HEK293T (cell line): ENCODE measurements around the gene PNMA8A.
A peak's percentile ranks its signal among the peaks of the same experiment; 100 is the strongest.

Experiments
- CTCF ChIA-PET: fragments of 350-600 bp; formaldehyde crosslinking; extraction: SDS; loops from one replicate; lab custom pipeline; 2021; ENCODE audit warnings: antibody characterized with exemption, inconsistent platforms; lab: Yijun Ruan, JAX
- POLR2A ChIA-PET: fragments of 350-600 bp; formaldehyde crosslinking; extraction: SDS; loops from one replicate; lab custom pipeline; 2020; ENCODE audit warnings: antibody characterized with exemption, inconsistent platforms; lab: Yijun Ruan, JAX
- DNase-seq: peaks from one replicate; pipeline ENCODE4 v3.0.0; 2012; ENCODE audit warnings: mixed read lengths; ENCODE audit errors: extremely low spot score
- ARNT ChIP-seq: fragments of 450-650 bp; IDR thresholded peaks from 2 replicates; pipeline ENCODE4 v1.6.1; 2017; ENCODE audit warnings: mild to moderate bottlenecking
- BHLHE40 ChIP-seq: fragments of 450-650 bp; IDR thresholded peaks from 2 replicates; pipeline ENCODE4 v1.6.1; 2016; ENCODE audit warnings: mild to moderate bottlenecking, moderate library complexity, borderline replicate concordance
- CTBP1 ChIP-seq: fragments of 450-650 bp; IDR thresholded peaks from 2 replicates; pipeline ENCODE4 v1.6.1; 2016; ENCODE audit warnings: borderline replicate concordance
- ELF4 ChIP-seq: fragments of 450-650 bp; IDR thresholded peaks from 2 replicates; pipeline ENCODE4 v1.6.1; 2017; ENCODE audit warnings: antibody characterized with exemption
- FOXA1 ChIP-seq: fragments of 450-650 bp; IDR thresholded peaks from 2 replicates; pipeline ENCODE4 v1.6.1; 2016; ENCODE audit warnings: mild to moderate bottlenecking
- FOXK2 ChIP-seq: fragments of 450-650 bp; IDR thresholded peaks from 2 replicates; pipeline ENCODE4 v1.6.1; 2016; ENCODE audit warnings: mild to moderate bottlenecking
- FOXM1 ChIP-seq: fragments of 450-650 bp; IDR thresholded peaks from 2 replicates; pipeline ENCODE4 v1.6.1; 2017; ENCODE audit warnings: mild to moderate bottlenecking, borderline replicate concordance
- HDGF ChIP-seq: fragments of 450-650 bp; IDR thresholded peaks from 2 replicates; pipeline ENCODE4 v1.6.1; 2017; ENCODE audit warnings: antibody characterized with exemption, borderline replicate concordance
- L3MBTL2 ChIP-seq: fragments of 450-650 bp; conservative IDR thresholded peaks from 2 replicates; pipeline ENCODE4 v1.6.1; 2016; ENCODE audit warnings: mild to moderate bottlenecking
- LEF1 ChIP-seq: fragments of 450-650 bp; IDR thresholded peaks from 2 replicates; pipeline ENCODE4 v1.6.1; 2017; ENCODE audit warnings: mild to moderate bottlenecking, borderline replicate concordance
- NFRKB ChIP-seq: fragments of 450-650 bp; IDR thresholded peaks from 2 replicates; pipeline ENCODE4 v1.6.1; 2016; ENCODE audit warnings: mild to moderate bottlenecking, moderate library complexity
- SP1 ChIP-seq: fragments of 450-650 bp; IDR thresholded peaks from 2 replicates; pipeline ENCODE4 v1.6.1; 2017
- SUZ12 ChIP-seq: fragments of 450-650 bp; IDR thresholded peaks from 2 replicates; pipeline ENCODE4 v1.6.1; 2016; ENCODE audit warnings: mild to moderate bottlenecking
- TARDBP ChIP-seq: fragments of 450-650 bp; IDR thresholded peaks from 2 replicates; pipeline ENCODE4 v1.6.1; 2016
- ZNF384 ChIP-seq: fragments of 450-650 bp; IDR thresholded peaks from 2 replicates; pipeline ENCODE4 v1.6.1; 2016
- TF ChIP-seq, protein P1 (sequence below): fragments of 450-650 bp; IDR thresholded peaks from 2 replicates; pipeline ENCODE4 v1.6.1; 2016

The PNMA8A gene

DNA sequence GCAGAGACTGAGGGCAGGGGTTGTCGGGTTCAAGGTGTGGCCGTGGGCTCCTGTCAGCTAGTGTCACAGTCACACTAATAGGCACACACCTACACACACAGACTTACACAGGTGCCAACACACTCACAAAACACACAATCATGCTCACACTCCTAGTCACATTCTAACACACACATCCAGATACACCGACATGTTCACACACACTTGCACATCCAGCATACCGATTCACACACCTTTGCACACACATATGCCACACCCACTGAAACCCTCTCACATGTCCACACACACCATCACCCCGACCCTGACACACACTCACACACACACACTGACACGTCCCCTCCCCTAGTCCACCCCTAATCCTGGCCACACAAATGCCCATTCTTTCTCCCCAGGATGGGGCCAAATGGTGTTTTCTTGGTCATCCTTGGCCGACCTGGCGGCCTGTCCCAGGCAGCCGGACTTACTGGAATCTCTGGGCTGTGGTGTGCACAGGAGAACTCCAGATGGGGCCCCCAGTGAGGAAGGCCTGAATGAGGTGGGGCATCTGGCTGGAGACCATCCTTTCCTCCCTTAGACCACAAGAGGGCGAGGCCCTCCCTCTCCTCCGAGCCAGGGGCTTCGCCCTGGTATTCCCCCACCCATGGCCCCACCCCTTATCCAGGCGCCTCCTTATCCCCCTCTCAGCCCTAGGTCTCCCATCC, 43.4 kb upstream of the PNMA8A start:
- ChIA-PET POLR2A (no interaction called here), CTCF (no interaction called here)
- no peak for DNase-seq
- no peak for TF ChIP-seq HDGF
- TF ChIP-seq FOXA1: no peak
- TF ChIP-seq TARDBP: no peak
- no peak for TF ChIP-seq SUZ12

DNA sequence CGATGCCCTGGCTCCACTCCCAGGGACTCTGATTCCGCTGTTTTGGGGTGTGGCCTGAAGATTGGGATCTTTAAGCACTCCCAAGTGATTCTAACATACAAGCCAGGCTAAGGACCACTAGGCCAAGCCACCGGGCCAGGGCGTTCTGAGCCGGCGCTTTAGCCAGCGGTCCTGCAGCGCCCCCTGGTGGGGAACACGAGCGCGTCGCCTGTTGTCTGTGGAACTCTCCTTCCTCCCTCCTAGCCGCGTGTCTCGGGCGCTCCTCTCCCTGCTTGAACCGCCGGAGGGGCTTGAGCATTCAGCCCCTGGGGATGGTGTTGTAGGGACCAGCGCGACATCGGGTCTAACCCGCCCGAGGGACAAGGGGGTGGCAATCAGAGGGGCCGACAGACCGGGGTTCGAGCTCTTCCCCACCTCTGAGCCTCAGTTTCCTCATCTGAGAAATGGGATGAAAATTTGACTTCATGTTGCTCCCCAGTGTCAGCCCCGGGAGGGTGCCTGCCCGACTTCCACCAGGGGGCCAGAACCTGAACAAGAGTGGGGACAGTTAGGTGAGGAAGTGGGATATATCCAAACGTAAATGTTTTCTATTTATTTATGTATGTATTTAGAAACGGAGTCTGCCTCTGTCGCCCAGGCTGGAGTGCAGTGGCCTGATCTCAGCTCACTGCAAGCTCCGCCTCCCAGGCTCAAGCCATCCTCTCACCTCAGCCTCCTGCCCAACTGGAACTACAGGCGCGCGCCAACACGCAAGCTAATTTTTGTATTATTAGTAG, 42.3 kb upstream of the PNMA8A start:
- POLR2A ChIA-PET: no interaction called here
- TF ChIP-seq TARDBP: no peak
- TF ChIP-seq L3MBTL2: peak; percentile 28; the same call in 1 of the 2 replicates
- TF ChIP-seq FOXA1: no peak
- no peak for TF ChIP-seq LEF1
- TF ChIP-seq FOXK2: no peak
- no peak for TF ChIP-seq SUZ12
- TF ChIP-seq ARNT: no peak
- TF ChIP-seq SP1: no peak
- TF ChIP-seq, protein P1, sequence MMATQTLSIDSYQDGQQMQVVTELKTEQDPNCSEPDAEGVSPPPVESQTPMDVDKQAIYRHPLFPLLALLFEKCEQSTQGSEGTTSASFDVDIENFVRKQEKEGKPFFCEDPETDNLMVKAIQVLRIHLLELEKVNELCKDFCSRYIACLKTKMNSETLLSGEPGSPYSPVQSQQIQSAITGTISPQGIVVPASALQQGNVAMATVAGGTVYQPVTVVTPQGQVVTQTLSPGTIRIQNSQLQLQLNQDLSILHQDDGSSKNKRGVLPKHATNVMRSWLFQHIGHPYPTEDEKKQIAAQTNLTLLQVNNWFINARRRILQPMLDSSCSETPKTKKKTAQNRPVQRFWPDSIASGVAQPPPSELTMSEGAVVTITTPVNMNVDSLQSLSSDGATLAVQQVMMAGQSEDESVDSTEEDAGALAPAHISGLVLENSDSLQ: peak; percentile 23; the same call in 1 of the 2 replicates
- TF ChIP-seq ZNF384: peak; percentile 39; the same call in 1 of the 2 replicates
- no peak for TF ChIP-seq FOXM1
- no peak for TF ChIP-seq NFRKB
- no peak for TF ChIP-seq BHLHE40
- TF ChIP-seq ELF4: no peak
- TF ChIP-seq HDGF: no peak
- TF ChIP-seq CTBP1: no peak
- peak; percentile 90 for DNase-seq
- CTCF ChIA-PET: no interaction called here

DNA sequence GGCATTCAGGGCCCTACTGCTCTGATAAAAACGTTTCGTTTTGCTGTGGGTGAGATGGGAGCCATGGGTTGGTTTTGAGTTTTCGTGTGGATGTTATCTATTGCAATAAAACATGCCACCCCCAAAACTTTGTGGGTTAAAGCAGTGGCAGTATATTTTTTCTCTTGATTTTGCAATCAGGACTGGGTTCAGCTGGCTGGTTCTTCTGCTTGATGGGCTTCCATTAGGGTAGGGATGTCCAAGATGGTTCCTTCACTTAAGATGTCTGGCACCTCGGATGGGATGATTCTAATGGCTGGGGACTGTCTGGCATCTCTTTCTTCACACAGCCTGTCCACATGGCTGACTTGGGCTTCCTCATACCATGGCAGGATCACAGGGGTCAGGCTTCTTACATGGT, 39.9 kb upstream of the PNMA8A start:
- no peak for DNase-seq
- TF ChIP-seq BHLHE40 (no peak), FOXA1 (no peak)
- CTCF ChIA-PET: no interaction called here
- POLR2A ChIA-PET: no interaction called here

GRCh38 chr19:46508206-46508605, 36.8 kb upstream of the PNMA8A start:
- TF ChIP-seq ELF4 (no peak), FOXM1 (no peak), FOXA1 (no peak), ZNF384 (no peak), SP1 (no peak), LEF1 (no peak), CTBP1 (no peak), ARNT (no peak), HDGF (no peak), SUZ12 (no peak)
- DNase-seq: no peak
- CTCF ChIA-PET: interaction anchor here (0.5 kb wide), 1 partner anchor 212 kb away, joined by 3 read pairs; no protein-coding TSS in a partner anchor
- POLR2A ChIA-PET: interaction anchor here (0.6 kb wide), 1 partner anchor 95 kb away, joined by 3 read pairs; the partner anchor contains the start of gene CCDC8

GRCh38 chr19:46503848-46504453, 32.6 kb upstream of the PNMA8A start:
- CTCF ChIA-PET: no interaction called here
- no peak for DNase-seq
- TF ChIP-seq, protein P1: no peak
- TF ChIP-seq SP1 (no peak), FOXA1 (no peak), L3MBTL2 (no peak), LEF1 (no peak), FOXM1 (no peak)
- POLR2A ChIA-PET: interaction anchor here (1.0 kb wide), 1 partner anchor 8 kb away, joined by 3 read pairs; the partner anchor contains the start of gene PNMA8B

- ChIA-PET CTCF (no interaction called here), POLR2A (no interaction called here)
- no peak for TF ChIP-seq TARDBP
- TF ChIP-seq FOXK2: no peak
- no peak for TF ChIP-seq ZNF384
- TF ChIP-seq, protein P1: no peak
These were observed 31.5 kb upstream of the PNMA8A start for GRCh38 chr19:46502891-46503290.

More at GRCh38 chr19:46502891-46503290, 31.5 kb upstream of the PNMA8A start:
- no peak for DNase-seq
